ENCODE results near the gene CALML6. TPM values are rescaled to one million over a fixed set of nuclear protein-coding genes. Genes with fewer than 3 reads are reported as not detected.

CALML6 gene
- total RNA-seq (2021) (0.87 to 2.1 TPM (median 1.9 TPM) in 3 replicates), Bru-seq, nascent RNA (percentile 29 among the genes with signal in this experiment)
- long read RNA-seq, experiment 1: 0 reads
- long read RNA-seq, experiment 2: 0 reads
- long read RNA-seq, experiment 3: 0 reads

DNA sequence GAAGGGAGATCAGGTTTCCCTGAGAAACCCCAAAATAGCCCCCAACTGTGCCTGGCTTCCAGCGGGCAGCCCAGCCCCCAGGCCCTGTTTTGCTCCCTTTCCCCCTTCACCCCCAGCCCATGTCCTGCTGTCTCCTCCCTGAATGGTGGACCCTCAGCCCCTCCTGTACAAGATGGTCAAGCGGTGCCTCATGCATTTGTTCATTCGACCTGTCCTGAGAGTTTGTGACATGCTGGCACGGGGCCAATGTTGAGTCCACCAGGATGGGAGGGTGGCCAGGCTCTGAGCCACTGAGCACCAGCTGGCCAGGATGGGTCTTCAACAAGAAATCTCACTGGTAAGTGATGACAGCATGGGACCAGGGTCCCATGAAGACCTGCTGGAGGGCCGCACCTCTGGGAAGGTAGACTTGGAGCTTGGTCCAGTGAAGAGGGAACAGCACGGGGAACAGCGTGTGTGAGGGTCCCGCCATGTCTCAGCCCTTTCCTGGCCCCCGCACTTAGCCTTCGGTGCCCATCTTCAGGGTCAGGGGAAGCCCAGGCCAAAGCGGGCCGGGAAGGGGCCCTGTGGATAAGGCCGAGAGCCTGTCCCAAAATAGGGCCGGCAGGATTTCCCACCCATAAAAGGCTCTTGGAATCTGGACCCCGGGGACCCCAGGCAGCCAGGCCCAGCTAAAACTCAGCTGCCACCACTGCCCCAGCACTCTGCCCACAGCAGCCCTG lies at the start of gene CALML6:
Gene CALML6 (plus strand): TSS at position 290 of the 722 bp plus-strand sequence. CDS start 21 bp downstream, at position 311.
- TF ChIP-seq GRHL2 (CRISPR knock-in tag; IDR thresholded peaks at IDR 0.05; ENCODE audit: insufficient replicate concordance, severe bottlenecking) (no peak), ELF4 (CRISPR knock-in tag; IDR thresholded peaks at IDR 0.05; ENCODE audit: low read depth) (no peak), JAZF1 (CRISPR knock-in tag; IDR thresholded peaks at IDR 0.05) (no peak), NFYB (CRISPR knock-in tag; conservative IDR thresholded peaks at IDR 0.05; ENCODE audit: low read depth) (no peak), CREB1 (CRISPR knock-in tag; IDR thresholded peaks at IDR 0.05) (no peak), HMGA2 (CRISPR knock-in tag; IDR thresholded peaks at IDR 0.05) (no peak)
- TF ChIP-seq, protein P1, sequence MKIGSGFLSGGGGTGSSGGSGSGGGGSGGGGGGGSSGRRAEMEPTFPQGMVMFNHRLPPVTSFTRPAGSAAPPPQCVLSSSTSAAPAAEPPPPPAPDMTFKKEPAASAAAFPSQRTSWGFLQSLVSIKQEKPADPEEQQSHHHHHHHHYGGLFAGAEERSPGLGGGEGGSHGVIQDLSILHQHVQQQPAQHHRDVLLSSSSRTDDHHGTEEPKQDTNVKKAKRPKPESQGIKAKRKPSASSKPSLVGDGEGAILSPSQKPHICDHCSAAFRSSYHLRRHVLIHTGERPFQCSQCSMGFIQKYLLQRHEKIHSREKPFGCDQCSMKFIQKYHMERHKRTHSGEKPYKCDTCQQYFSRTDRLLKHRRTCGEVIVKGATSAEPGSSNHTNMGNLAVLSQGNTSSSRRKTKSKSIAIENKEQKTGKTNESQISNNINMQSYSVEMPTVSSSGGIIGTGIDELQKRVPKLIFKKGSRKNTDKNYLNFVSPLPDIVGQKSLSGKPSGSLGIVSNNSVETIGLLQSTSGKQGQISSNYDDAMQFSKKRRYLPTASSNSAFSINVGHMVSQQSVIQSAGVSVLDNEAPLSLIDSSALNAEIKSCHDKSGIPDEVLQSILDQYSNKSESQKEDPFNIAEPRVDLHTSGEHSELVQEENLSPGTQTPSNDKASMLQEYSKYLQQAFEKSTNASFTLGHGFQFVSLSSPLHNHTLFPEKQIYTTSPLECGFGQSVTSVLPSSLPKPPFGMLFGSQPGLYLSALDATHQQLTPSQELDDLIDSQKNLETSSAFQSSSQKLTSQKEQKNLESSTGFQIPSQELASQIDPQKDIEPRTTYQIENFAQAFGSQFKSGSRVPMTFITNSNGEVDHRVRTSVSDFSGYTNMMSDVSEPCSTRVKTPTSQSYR (CRISPR knock-in tag; IDR thresholded peaks at IDR 0.05): no peak
- no peak within 1 kb of the TSS for H3K4me3 Mint-ChIP-seq
- ChIA-PET CTCF (interaction anchor here (0.5 to 5.7 kb wide), 3 partner anchors 29 to 231 kb away, joined by 3 to 46 read pairs (median 3); no protein-coding TSS in a partner anchor), POLR2A (no interaction called here)
- no peaks in the 10 kb centered on the region for H3K36me3 Mint-ChIP-seq
- DNase-seq (ENCODE audit: low spot score): no peak
- no peak for ATAC-seq
- no peaks in the 10 kb centered on the region; the same call in 1 of the 2 replicates for H3K27me3 Mint-ChIP-seq (ENCODE audit: low read depth)
- H3K9me3 Mint-ChIP-seq: no peaks in the 10 kb centered on the region
- peak within 1 kb of the TSS; percentile 41; the same call in 1 of the 2 replicates for H3K27ac Mint-ChIP-seq
- peaks cover 14% of the 10 kb centered on the region for H3K4me1 Mint-ChIP-seq

GRCh38 chr1:1867164-1867563 lies 47.9 kb upstream of the CALML6 start:
- TF ChIP-seq JAZF1 (CRISPR knock-in tag; IDR thresholded peaks at IDR 0.05) (no peak), TEAD1 (CRISPR knock-in tag; IDR thresholded peaks at IDR 0.05) (no peak), ZNF671 (CRISPR knock-in tag; IDR thresholded peaks at IDR 0.05) (no peak), ZNF396 (CRISPR knock-in tag; IDR thresholded peaks at IDR 0.05; ENCODE audit: borderline replicate concordance) (no peak), ZNF219 (CRISPR knock-in tag; IDR thresholded peaks at IDR 0.05; ENCODE audit: borderline replicate concordance) (no peak), SMAD3 (CRISPR knock-in tag; IDR thresholded peaks at IDR 0.05; ENCODE audit: borderline replicate concordance) (no peak)
- TF ChIP-seq, protein P2, sequence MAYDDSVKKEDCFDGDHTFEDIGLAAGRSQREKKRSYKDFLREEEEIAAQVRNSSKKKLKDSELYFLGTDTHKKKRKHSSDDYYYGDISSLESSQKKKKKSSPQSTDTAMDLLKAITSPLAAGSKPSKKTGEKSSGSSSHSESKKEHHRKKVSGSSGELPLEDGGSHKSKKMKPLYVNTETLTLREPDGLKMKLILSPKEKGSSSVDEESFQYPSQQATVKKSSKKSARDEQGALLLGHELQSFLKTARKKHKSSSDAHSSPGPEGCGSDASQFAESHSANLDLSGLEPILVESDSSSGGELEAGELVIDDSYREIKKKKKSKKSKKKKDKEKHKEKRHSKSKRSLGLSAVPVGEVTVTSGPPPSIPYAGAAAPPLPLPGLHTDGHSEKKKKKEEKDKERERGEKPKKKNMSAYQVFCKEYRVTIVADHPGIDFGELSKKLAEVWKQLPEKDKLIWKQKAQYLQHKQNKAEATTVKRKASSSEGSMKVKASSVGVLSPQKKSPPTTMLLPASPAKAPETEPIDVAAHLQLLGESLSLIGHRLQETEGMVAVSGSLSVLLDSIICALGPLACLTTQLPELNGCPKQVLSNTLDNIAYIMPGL (CRISPR knock-in tag; IDR thresholded peaks at IDR 0.05): no peak
- Mint-ChIP-seq H3K9me3 (peaks cover 3% of the 10 kb centered on the region; the same call in 1 of the 2 replicates), H3K4me1 (peaks cover 19% of the 10 kb centered on the region), H3K27me3 (ENCODE audit: low read depth) (no peaks in the 10 kb centered on the region), H3K4me3 (no peak overlapping the region), H3K36me3 (peaks cover 13% of the 10 kb centered on the region), H3K27ac (no peak overlapping the region)
- POLR2A ChIA-PET: interaction anchor here (0.7 kb wide), 1 partner anchor 804 kb away, joined by 3 read pairs; no protein-coding TSS in a partner anchor
- DNase-seq (ENCODE audit: low spot score): no peak
- CTCF ChIA-PET: interaction anchor here (1.3 to 1.7 kb wide), 2 partner anchors 32 to 39 kb away, joined by 3 to 6 read pairs; no protein-coding TSS in a partner anchor
- ATAC-seq: no peak

GRCh38 chr1:1869469-1869868 lies 45.6 kb upstream of the CALML6 start:
- Mint-ChIP-seq H3K27ac (peak overlapping the region; percentile 62; the same call in 1 of the 2 replicates), H3K4me3 (no peak overlapping the region), H3K4me1 (peaks cover 22% of the 10 kb centered on the region), H3K9me3 (peaks cover 3% of the 10 kb centered on the region; the same call in 1 of the 2 replicates), H3K27me3 (ENCODE audit: low read depth) (no peaks in the 10 kb centered on the region), H3K36me3 (peaks cover 29% of the 10 kb centered on the region)
- ATAC-seq: no peak
- POLR2A ChIA-PET: no interaction called here
- DNase-seq (ENCODE audit: low spot score): no peak
- CTCF ChIA-PET: interaction anchor here (1.2 kb wide), 1 partner anchor 80 kb away, joined by 4 read pairs; no protein-coding TSS in a partner anchor
- TF ChIP-seq CTCF (IDR thresholded peaks at IDR 0.05) (no peak), AR (CRISPR knock-in tag; IDR thresholded peaks at IDR 0.05) (no peak), AFF4 (CRISPR knock-in tag; IDR thresholded peaks at IDR 0.05; ENCODE audit: borderline replicate concordance) (no peak)
